ENCODE data around the gene SENP6. TPM values are rescaled to one million over a fixed set of nuclear protein-coding genes. Genes with fewer than 3 reads are reported as not detected.
"Not testable (repeated sequence)": the region's sequence is repeated elsewhere in the genome, so short reads cannot be mapped to it uniquely, and the experiment has no call there.

Gene SENP6
- total RNA-seq, 1 experiment from 2014 or later = 116 TPM

DNA sequence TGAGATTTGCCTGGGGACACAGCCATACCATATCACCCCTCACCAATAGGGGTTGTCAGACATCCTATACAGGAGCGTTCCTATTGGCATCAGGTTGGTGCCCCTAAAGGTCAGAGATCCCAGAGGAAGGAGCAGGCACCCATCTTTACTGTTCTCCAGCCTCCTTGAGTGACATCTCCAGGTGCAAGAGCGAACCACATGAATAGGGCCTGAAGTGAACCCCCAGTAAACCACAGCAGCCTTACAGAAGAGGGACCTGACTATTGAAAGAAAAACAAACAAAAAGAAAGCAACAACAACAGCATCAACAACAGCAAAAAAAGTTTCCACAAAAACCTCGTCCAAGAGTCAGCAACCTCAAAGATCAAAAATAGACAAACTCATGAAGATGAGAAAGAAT lies 32.7 kb upstream of the SENP6 start:
- H3K79me2 ChIP-seq (ENCODE audit: insufficient read depth, low read length) = no peaks in the 10 kb centered on the region
- H2AK5ac ChIP-seq (ENCODE audit: insufficient read length, low read length) = no peak overlapping the region
- no peak overlapping the region for H3K9ac ChIP-seq (ENCODE audit: extremely low read depth, insufficient read length, low read length)
- no peak overlapping the region for H3K4me3 Mint-ChIP-seq
- no peak overlapping the region for H3K27ac Mint-ChIP-seq
- no peak overlapping the region for H2BK120ac ChIP-seq (ENCODE audit: low read depth, low read length, poor library complexity, severe bottlenecking)
- H2BK15ac ChIP-seq (ENCODE audit: low read depth, low read length) = no peak overlapping the region
- no peak overlapping the region for H3K18ac ChIP-seq (ENCODE audit: insufficient read length, low read depth, low read length)
- H2BK5ac ChIP-seq (ENCODE audit: insufficient read length, low read length) = no peak overlapping the region
- no peak overlapping the region for H3T11ph ChIP-seq (ENCODE audit: low read length)
- no peak for DNase-seq
- H3K23me2 ChIP-seq (ENCODE audit: insufficient read length, low read depth, low read length, poor library complexity, severe bottlenecking) = no peaks in the 10 kb centered on the region
- H3K36me3 Mint-ChIP-seq (ENCODE audit: insufficient read depth in 1 of 3, low read depth in 3 of 3) = peaks cover 10 to 33% (median 13%) of the 10 kb centered on the region in 3 experiments; a peak in 6 of 7 replicates
- peaks cover 7% of the 10 kb centered on the region for H3K9me3 ChIP-seq (ENCODE audit: control insufficient read depth, low read depth, low read length)
- H3K27me3 Mint-ChIP-seq (ENCODE audit: low read depth) = peaks cover 2% of the 10 kb centered on the region
- H3K9me3 Mint-ChIP-seq = peaks cover 25 to 30% of the 10 kb centered on the region in 2 experiments
- no peak overlapping the region for H3K4ac ChIP-seq (ENCODE audit: low read depth, low read length)
- H3K27me3 ChIP-seq (ENCODE audit: insufficient read depth, low read length) = no peaks in the 10 kb centered on the region
- TF ChIP-seq, protein P1, sequence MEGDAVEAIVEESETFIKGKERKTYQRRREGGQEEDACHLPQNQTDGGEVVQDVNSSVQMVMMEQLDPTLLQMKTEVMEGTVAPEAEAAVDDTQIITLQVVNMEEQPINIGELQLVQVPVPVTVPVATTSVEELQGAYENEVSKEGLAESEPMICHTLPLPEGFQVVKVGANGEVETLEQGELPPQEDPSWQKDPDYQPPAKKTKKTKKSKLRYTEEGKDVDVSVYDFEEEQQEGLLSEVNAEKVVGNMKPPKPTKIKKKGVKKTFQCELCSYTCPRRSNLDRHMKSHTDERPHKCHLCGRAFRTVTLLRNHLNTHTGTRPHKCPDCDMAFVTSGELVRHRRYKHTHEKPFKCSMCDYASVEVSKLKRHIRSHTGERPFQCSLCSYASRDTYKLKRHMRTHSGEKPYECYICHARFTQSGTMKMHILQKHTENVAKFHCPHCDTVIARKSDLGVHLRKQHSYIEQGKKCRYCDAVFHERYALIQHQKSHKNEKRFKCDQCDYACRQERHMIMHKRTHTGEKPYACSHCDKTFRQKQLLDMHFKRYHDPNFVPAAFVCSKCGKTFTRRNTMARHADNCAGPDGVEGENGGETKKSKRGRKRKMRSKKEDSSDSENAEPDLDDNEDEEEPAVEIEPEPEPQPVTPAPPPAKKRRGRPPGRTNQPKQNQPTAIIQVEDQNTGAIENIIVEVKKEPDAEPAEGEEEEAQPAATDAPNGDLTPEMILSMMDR (conservative IDR thresholded peaks at IDR 0.05) = no peak
- H3K4me1 Mint-ChIP-seq = no peaks in the 10 kb centered on the region
- no peaks in the 10 kb centered on the region for H4K20me1 ChIP-seq (ENCODE audit: control insufficient read depth, insufficient read depth, insufficient read length)
- H3K4me1 ChIP-seq (ENCODE audit: insufficient read depth, low read length) = no peaks in the 10 kb centered on the region
- no peak overlapping the region for H3K56ac ChIP-seq (ENCODE audit: insufficient read length, low read depth, low read length)
- H3K23ac ChIP-seq (ENCODE audit: insufficient read length, low read depth, low read length) = no peak overlapping the region
- no peak overlapping the region for H3K14ac ChIP-seq (ENCODE audit: insufficient read depth, low read length)
- no CpG with 5 or more reads among the region's 3 CpGs for WGBS (ENCODE audit: extremely low coverage, insufficient read length, low lambda C conversion rate)
- no peak overlapping the region for H4K8ac ChIP-seq (replicated peaks; ENCODE audit: insufficient read length, low read depth, low read length)
- no peak overlapping the region for H3K27ac ChIP-seq (ENCODE audit: insufficient read length, low read depth, low read length)
- no peak overlapping the region for H3K4me2 ChIP-seq (ENCODE audit: insufficient read depth, insufficient read length, low read length)
- H2BK20ac ChIP-seq (ENCODE audit: low read depth, low read length, poor library complexity, severe bottlenecking) = no peak overlapping the region
- no peaks in the 10 kb centered on the region for H3K79me1 ChIP-seq (ENCODE audit: insufficient read depth, low read depth, low read length, poor library complexity, severe bottlenecking)
- H2AFZ ChIP-seq (ENCODE audit: low read length) = no peak overlapping the region
- H4K91ac ChIP-seq (ENCODE audit: insufficient read length, low read depth, low read length) = no peak overlapping the region
- no peak overlapping the region for H4K5ac ChIP-seq (ENCODE audit: insufficient read length, low read depth, low read length)
- H2BK12ac ChIP-seq (ENCODE audit: insufficient read length, low read depth, low read length) = no peak overlapping the region

DNA sequence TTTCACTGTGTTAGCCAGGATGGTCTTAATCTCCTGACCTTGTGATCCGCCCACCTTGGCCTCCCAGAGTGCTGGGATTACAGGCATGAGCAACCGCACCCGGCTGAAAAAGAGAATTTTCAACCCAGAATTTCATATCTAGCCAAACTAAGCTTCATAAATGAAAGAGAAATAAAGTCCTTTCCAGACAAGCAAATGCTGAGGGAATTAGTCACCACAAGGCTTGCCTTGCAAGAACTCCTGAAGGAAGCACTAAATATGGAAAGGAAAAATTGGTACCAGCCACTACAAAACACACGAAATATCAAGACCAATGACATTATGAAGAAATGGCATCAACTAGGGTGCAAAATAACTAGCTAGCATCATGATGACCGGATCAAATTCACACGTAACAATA lies 31.0 kb upstream of the SENP6 start:
- not testable (repeated sequence) for H2AK5ac ChIP-seq (ENCODE audit: insufficient read length, low read length); DNase-seq; H3K4me1 Mint-ChIP-seq; H3K27me3 ChIP-seq (ENCODE audit: insufficient read depth, low read length); H3K23me2 ChIP-seq (ENCODE audit: insufficient read length, low read depth, low read length, poor library complexity, severe bottlenecking); H2BK120ac ChIP-seq (ENCODE audit: low read depth, low read length, poor library complexity, severe bottlenecking); H3K9ac ChIP-seq (ENCODE audit: extremely low read depth, insufficient read length, low read length); H4K91ac ChIP-seq (ENCODE audit: insufficient read length, low read depth, low read length); H3K14ac ChIP-seq (ENCODE audit: insufficient read depth, low read length); H4K20me1 ChIP-seq (ENCODE audit: control insufficient read depth, insufficient read depth, insufficient read length); H3K9me3 ChIP-seq (ENCODE audit: control insufficient read depth, low read depth, low read length); H3K56ac ChIP-seq (ENCODE audit: insufficient read length, low read depth, low read length); H3K27me3 Mint-ChIP-seq (ENCODE audit: low read depth); H3K79me1 ChIP-seq (ENCODE audit: insufficient read depth, low read depth, low read length, poor library complexity, severe bottlenecking); H3K79me2 ChIP-seq (ENCODE audit: insufficient read depth, low read length); H4K5ac ChIP-seq (ENCODE audit: insufficient read length, low read depth, low read length); H2BK12ac ChIP-seq (ENCODE audit: insufficient read length, low read depth, low read length); H2BK20ac ChIP-seq (ENCODE audit: low read depth, low read length, poor library complexity, severe bottlenecking); H3K4me2 ChIP-seq (ENCODE audit: insufficient read depth, insufficient read length, low read length); H3K4ac ChIP-seq (ENCODE audit: low read depth, low read length); H3K27ac Mint-ChIP-seq; H3T11ph ChIP-seq (ENCODE audit: low read length); H4K8ac ChIP-seq (replicated peaks; ENCODE audit: insufficient read length, low read depth, low read length); H3K4me3 Mint-ChIP-seq; H3K27ac ChIP-seq (ENCODE audit: insufficient read length, low read depth, low read length); H3K4me1 ChIP-seq (ENCODE audit: insufficient read depth, low read length); H2BK5ac ChIP-seq (ENCODE audit: insufficient read length, low read length); H3K23ac ChIP-seq (ENCODE audit: insufficient read length, low read depth, low read length); H2BK15ac ChIP-seq (ENCODE audit: low read depth, low read length); H2AFZ ChIP-seq (ENCODE audit: low read length); H3K18ac ChIP-seq (ENCODE audit: insufficient read length, low read depth, low read length)
- H3K36me3 Mint-ChIP-seq (ENCODE audit: insufficient read depth in 1 of 3, low read depth in 3 of 3) = peaks cover 6 to 26% (median 11%) of the 10 kb centered on the region in 3 experiments; a peak in 6 of 7 replicates
- WGBS (ENCODE audit: extremely low coverage, insufficient read length, low lambda C conversion rate) = no CpG with 5 or more reads among the region's 6 CpGs
- H3K9me3 Mint-ChIP-seq = peaks cover 19 to 20% of the 10 kb centered on the region in 2 experiments

Measured in H9 (cell line).